GM18868 (cell line): ENCODE data around the gene FUT2.
"Not testable (repeated sequence)": the region's sequence is repeated elsewhere in the genome, so short reads cannot be mapped to it uniquely, and the experiment has no call there.

Experiments
- ATAC-seq: cut with Tn5 transposase; IDR thresholded peaks from one replicate; pipeline ENCODE4 v1.9.1; 2021; ENCODE audit warnings: mild to moderate bottlenecking, moderate library complexity; ENCODE audit not compliant: unreplicated experiment

The FUT2 gene

DNA sequence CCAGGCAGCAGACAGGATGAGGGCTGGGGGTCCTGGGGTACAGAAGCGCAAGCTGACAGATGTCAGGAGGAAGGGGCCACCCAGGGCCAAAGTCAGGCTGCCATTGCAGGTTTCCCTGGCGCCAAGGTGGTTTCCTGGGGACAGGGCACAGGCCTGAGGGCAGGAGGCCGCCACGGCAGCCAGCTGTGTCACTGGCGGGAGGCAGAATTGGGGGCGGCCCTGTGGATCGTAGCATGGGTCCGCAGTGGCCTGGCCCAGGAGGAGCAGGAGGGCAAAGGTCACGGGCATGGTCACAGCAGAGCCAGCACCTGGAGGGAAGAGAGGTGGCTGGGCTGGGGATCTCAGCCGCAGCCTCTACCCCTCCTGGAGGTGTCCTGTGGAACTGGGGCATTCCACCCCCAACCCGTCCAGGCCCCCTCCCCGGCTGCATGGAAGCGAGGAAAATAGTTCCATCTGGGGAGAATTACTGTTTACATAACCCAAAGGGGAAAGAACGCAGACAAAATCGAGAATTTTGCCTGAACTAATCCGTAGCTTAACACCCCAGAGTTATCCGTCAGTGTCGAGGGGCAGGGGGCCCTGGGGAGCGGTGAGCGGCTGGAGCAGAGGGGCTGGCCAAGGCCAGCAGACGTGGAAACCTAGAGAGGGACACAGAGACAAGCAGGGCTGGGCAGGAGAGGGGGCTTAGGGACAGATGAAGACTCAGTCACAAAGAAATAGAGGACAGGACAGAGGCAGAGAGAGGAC is 24.9 kb upstream of the FUT2 start:
- ATAC-seq: no peak

DNA sequence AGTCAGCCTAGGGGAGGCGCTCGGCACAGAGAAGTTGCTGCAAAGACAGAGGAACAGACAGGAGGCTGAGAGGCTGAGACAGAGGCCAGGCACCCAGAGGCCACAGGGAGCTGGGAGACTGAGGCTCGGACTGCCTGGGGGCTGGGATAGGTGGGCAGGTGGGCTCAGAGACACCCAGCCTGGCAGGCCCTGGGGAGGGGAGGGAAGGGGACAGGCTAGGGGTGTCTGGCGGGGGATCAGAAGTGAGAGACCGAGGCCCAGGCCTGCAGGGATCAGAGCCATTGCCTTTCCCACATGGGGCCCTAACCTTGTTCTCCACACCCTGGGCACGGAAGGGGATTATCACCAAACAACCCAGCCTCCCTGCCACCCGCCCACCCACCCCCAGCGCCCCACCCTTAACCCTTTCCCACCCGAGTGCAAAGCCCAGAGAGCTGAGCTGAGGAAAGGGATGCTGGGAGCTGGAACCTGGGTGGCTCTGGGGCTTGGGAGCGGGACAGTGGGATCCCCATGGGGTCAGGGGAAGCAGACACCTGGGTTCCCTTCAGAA is 24.2 kb upstream of the FUT2 start:
- no peak for ATAC-seq

- ATAC-seq: no peak
Observed at GRCh38 chr19:48672994-48673393, 22.8 kb upstream of the FUT2 start, which contains the start of gene NTN5. NTN5 (minus strand) TSS chr19:48673017; CDS start chr19:48670986, 2,031 bp downstream.

- no peak for ATAC-seq
Observed at GRCh38 chr19:48673436-48674100, 22.2 kb upstream of the FUT2 start.

DNA sequence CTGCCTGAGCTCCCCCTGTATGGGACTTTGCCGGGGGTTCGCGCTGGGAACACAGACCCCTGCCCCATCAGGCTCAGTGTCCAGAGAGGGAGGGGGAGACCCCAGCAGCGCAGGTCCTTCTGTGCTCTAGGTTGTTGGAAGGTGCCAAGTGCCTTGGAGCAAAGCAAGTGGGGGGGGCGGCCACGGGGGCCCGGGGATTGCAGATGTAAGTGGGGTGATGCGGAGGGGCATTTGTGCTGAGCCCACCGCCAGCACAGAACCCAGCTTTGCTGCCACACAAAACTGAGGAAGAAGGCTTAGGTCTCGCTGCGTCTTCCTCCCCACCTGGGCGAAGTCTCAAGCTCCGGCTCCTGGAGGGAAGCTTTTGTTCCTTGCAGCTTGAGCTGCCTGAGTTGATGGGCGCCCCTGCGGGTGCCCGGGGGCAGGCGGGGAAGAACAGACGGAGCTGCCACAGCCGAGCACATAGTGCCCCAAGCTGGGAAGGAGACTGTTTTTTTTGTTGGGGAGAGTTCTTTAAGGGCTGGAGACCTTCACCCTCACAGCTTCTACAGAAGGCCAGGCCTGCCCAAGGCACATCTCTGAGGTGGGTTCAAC is 21.5 kb upstream of the FUT2 start:
- ATAC-seq: no peak

GRCh38 chr19:48674921-48675824 is 20.6 kb upstream of the FUT2 start:
- no peak for ATAC-seq

- ATAC-seq: no peak
Observed at GRCh38 chr19:48676487-48676886, 19.3 kb upstream of the FUT2 start.

DNA sequence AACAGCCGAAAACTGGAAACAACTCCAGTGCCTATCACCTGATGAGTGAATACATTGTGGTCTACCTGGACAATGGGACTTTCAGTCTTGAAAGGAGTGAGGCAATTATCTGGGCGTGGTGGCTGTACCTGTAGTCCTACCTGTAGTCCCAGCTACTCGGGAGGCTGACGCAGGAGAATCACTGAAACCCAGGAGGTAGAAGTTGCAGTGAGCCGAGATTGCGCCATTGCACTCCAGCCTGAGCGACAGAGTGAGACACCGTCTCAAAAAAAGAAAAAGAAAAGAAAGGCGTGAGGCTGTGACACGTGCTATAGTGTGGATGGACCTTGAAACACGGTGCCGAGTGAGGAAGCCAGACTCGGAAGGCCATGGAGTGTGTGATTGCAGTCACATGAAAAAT is 18.9 kb upstream of the FUT2 start:
- ATAC-seq: no peak

DNA sequence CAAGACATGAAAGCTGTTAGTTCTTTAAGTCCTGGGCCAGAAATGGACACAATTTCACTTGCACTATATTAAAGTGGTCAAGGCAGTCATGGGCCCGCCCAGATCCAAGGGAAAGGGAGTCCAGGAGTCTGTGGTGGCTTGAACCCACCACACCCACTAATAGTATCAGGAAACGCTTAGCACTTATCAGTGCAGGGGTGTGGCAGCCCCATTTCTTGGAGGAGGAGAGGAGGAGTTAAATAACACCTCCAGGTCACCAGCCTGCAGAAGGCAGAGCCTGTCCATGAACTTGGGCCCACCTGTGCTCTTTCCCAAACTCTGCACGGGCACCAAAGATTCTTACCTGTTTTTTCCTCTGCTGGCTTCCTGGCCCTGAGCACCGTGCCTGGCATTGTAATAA is 17.6 kb upstream of the FUT2 start:
- ATAC-seq: no peak

- not testable (repeated sequence) for ATAC-seq
Observed at GRCh38 chr19:48680006-48680405, 15.8 kb upstream of the FUT2 start.

GRCh38 chr19:48680436-48681126 is 15.2 kb upstream of the FUT2 start:
- no peak for ATAC-seq

- ATAC-seq: no peak
Observed at GRCh38 chr19:48681127-48681470, 14.7 kb upstream of the FUT2 start.

DNA sequence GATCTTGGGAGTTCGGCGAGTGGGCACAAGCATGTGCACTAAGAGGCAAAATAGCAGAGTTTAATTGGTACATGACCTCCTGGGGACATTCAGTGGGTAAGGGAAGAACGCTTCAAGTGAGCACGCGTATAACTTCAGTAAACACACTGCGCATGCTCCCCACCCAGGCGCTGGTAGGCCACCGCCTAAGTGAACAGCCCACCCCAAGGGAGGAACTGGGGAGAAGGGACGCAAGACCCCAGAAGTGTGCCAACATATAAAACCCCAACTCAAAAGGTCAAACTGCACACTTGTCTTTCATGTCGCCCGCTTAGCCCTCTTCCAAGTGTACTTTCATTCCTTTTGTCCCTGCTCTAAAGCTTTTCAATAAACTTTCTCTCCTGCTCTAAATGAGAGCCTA is 12.4 kb upstream of the FUT2 start:
- ATAC-seq: no peak

- no peak for ATAC-seq
Observed at GRCh38 chr19:48685583-48685982, 10.2 kb upstream of the FUT2 start.

- no peak for ATAC-seq
Observed at GRCh38 chr19:48686088-48686487, 9.7 kb upstream of the FUT2 start.

GRCh38 chr19:48686637-48687036 is 9.1 kb upstream of the FUT2 start:
- not testable (repeated sequence) for ATAC-seq

GRCh38 chr19:48687776-48688175 is 8.0 kb upstream of the FUT2 start:
- no peak for ATAC-seq

- no peak for ATAC-seq
Observed at GRCh38 chr19:48689449-48689848, 6.3 kb upstream of the FUT2 start.

- not testable (repeated sequence) for ATAC-seq
Observed at GRCh38 chr19:48693629-48694028, 2.1 kb upstream of the FUT2 start.

DNA sequence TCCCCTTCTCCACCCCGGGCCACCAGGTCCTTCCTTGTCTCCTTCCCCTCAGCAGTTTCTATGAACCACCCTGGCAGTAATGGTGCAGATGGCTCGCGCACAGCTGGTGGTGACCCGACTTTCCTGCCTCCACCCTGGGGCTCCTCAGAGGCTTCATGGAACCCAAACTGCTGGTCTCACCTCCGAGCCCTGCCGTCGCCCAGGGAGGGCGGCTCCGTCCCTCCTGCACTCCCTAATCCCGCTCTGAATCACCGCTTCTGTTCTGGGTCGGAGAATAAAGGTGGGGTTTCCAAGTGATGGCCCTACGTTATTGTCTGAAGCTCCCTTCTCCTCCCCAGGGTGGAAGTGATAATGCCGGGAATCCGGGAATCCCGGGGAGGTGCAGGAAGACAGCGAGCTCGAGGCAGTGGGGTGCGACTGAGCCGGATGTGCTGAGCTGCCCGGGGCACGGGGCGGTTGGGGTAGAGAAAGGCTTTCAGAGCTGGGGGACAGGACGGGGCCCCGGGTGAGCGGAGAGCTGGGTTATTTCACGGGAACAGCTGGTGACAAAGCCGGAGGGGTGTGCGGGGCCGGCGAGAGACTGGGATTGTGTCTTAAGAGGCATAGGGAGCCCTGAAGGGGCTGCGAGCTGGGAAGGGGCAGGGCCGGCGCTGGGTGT is 711 bp downstream of the FUT2 start:
- ATAC-seq: no peak
